Fibroblast of the aortic adventitia (primary cell): Measurements from ENCODE around the gene LRRC36. TPM values are rescaled to one million over a fixed set of nuclear protein-coding genes. Genes with fewer than 3 reads are reported as not detected.
A peak's percentile ranks its signal among the peaks of the same experiment; 100 is the strongest.

Experiments used
- DNase-seq: peaks from one replicate; pipeline ENCODE4 v3.0.0-alpha.2; 2010; ENCODE audit warnings: low read depth
- H3K4me3 ChIP-seq: 2 replicates; pipeline ENCODE4 v1.5.1; 2011; ENCODE audit warnings: low read depth, mild to moderate bottlenecking, control low read depth, low read length, moderate library complexity
- CTCF ChIP-seq: IDR thresholded peaks from 2 replicates; pipeline ENCODE4 v1.5.1; 2011; ENCODE audit warnings: mild to moderate bottlenecking, low read length, control low read depth, inconsistent platforms; ENCODE audit not compliant: insufficient read depth
- total RNA-seq: library from RNA; depleted of rRNA; stranded (reverse); fragments of >200 nt; gene quantifications from 2 replicates; pipeline ENCODE4 v1.2.3, GENCODE V29; 2012; ENCODE audit warnings: low replicate concordance

Gene LRRC36
- total RNA-seq, 1 donor = not detected

- H3K4me3 ChIP-seq = no peak overlapping the region
- peak; percentile 49 for TF ChIP-seq CTCF
- DNase-seq = no peak
Measured at GRCh38 chr16:67284699-67285646, 41.6 kb upstream of the LRRC36 start.

DNA sequence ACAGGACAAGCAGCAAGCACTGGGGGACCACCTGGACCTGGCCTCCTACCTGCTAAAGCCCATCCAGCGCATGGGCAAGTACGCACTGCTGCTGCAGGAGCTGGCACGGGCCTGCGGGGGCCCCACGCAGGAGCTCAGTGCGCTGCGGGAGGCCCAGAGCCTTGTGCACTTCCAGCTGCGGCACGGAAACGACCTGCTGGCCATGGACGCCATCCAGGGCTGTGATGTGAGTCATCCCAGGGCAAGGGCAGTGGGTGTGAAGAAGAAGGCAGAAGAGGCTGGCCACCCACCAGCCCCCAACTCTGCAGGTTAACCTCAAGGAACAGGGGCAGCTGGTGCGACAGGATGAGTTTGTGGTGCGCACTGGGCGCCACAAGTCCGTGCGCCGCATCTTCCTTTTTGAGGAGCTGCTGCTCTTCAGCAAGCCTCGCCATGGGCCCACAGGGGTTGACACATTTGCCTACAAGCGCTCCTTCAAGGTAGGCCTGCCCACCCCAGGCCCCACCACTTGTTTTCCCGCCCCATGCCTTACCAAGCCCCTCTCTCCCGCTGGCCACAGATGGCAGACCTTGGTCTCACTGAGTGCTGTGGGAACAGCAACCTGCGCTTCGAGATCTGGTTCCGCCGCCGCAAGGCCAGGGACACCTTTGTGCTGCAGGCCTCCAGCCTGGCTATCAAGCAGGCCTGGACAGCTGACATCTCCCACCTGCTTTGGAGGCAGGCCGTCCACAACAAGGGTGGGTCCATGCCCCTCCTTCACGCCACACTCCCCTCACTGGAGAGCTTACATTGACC lies 40.0 kb upstream of the LRRC36 start:
- no peak for TF ChIP-seq CTCF
- DNase-seq = no peak
- no peak overlapping the region for H3K4me3 ChIP-seq

GRCh38 chr16:67287960-67288359 lies 38.7 kb upstream of the LRRC36 start:
- no peak overlapping the region for H3K4me3 ChIP-seq
- no peak for DNase-seq
- TF ChIP-seq CTCF = no peak

- no peak for TF ChIP-seq CTCF
- no peak overlapping the region for H3K4me3 ChIP-seq
- no peak for DNase-seq
Measured at GRCh38 chr16:67291461-67291860, 35.2 kb upstream of the LRRC36 start.

DNA sequence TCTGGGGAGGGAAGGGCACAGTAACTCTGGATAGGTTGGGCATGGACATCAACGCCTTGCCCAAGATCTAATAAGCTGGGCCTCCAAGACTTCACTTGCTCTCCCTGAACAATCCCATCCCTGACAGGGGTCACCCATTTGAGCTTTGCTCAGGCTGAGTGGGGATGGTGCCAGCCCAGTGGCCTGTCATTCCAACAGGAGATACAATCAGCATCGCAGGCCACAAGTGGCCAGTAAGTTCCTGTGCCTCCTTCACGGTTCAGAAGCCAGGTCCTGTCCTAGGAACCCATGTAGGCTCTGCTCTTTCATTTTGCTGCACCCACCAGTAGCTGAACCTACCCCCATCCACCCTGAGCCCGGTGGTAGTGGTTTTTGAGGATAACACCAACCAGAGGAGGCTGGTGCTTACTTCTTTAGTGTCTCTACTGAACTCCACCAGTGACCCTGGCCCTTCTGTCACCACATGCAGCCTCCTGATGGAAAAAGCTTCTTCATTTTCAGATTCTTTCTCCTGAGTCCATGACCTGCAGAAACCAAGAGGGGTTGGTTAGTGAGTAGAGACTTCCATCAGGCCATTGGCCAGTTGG lies 32.4 kb upstream of the LRRC36 start:
- no peak overlapping the region for H3K4me3 ChIP-seq
- no peak for TF ChIP-seq CTCF
- no peak for DNase-seq

GRCh38 chr16:67294938-67295361 lies 31.7 kb upstream of the LRRC36 start:
- H3K4me3 ChIP-seq = no peak overlapping the region
- peak; percentile 47 for TF ChIP-seq CTCF
- DNase-seq = peak; percentile 86
